Stimulated activated CD8-positive, alpha-beta memory T cell treated with anti-CD3 and anti-CD28 coated beads, Interleukin-7, amount 100 ng/mL, for 24 hours (primary cell): ENCODE results near the gene RNF111.
"Not testable (repeated sequence)": the region's sequence is repeated elsewhere in the genome, so short reads cannot be mapped to it uniquely, and the experiment has no call there.

Experiments
- DNase-seq: peaks from one replicate; pipeline ENCODE4 v3.0.0-alpha.2; 2020; ENCODE audit warnings: low read depth

Gene RNF111

DNA sequence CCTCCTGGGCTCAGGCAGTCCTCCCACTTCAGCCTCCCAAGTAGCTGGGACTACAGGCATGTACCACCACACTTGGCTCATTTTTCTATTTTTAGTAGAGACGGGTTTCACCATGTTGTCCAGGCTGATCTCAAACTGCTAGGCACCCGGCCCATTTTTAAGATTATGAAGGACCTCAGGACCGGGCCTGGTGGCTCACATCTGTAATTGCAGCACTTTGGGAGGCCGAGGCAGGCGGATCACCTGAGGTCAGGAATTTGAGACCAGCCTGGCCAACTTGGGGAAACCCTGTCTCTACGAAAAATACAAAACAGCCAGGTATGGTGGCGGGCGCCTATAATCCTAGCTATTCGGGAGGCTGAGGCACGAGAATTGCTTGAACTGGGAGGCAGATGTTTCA, 12.8 kb downstream of the RNF111 start:
- not testable (repeated sequence) for DNase-seq

DNA sequence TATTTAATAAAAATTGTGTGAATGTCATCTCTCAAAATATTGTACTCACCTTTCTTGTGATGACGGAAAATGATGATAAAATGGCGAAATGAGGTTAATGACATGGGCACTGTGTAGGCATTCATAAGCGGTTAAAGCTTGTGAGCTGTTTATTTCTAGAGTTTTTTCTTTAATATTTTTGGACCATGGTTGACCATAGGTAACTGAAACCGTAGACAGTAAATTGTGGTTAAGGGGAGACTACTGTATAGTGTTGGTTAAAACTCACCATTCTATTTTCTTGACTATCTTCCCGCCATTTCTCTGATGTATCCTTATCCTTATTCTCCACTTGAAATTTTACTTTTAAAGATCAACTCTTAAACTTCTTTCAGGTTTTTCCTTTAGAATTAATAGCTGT, 14.5 kb downstream of the RNF111 start:
- DNase-seq, result no peak

DNA sequence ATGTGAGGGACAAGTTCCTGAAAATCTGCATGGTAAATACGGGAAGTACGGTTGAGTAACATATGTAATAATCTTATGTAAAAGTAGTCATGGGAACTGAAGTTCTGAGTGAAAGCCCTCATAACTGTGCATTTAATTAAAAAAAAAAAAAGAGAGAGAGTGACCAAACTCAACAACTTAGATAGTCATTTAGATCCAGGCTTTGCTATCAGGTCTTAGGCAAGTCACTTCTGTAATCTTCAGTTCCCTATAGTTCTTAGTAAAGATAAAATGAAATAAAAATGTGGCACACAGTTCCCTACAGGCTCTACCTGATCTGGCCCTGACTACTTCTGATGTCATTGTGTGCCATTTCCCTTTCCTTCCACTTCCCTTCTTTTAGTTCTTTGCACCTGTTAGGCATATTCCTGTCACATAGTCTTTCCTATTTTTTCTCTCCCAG, 15.0 kb downstream of the RNF111 start:
- DNase-seq, result no peak

DNA sequence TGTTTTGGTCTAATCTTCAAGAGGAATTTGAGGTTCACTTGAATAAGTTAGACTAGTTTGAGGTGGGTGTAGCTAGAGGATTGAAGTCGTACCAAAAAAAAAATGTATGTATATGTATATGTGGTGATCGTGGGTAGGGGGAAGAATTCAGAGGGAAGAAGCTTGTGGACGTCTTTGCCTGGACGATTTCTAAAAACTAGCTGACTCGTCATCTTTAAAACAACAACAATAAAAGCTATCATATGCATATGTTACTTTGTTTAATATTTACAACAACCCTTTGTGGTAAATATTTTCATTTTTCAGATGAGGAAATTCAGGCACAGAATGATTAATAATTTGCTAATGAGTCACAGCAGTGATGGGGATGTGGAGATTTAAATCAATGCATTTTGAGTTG, 18.1 kb downstream of the RNF111 start:
- DNase-seq, result no peak

DNA sequence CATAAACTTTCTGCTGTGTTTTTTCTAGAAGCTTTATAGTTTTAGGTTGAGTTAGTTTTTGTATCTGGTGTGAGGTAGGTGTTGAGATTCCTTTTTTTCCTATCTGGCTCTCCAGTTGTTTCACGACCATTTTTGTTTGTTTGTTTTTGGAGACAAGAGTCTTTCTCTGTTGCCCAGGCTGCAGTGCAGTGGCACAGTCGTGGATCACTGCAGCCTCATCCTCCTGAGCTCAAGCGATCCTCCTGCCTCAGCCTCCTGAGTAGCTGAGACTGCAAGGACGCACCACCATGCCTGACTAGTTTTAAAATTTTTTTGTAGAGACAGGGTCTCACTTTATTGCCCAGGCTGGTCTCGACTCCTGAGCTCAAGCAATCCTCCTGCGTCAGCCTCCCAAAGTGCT, 20.6 kb downstream of the RNF111 start:
- no peak for DNase-seq

DNA sequence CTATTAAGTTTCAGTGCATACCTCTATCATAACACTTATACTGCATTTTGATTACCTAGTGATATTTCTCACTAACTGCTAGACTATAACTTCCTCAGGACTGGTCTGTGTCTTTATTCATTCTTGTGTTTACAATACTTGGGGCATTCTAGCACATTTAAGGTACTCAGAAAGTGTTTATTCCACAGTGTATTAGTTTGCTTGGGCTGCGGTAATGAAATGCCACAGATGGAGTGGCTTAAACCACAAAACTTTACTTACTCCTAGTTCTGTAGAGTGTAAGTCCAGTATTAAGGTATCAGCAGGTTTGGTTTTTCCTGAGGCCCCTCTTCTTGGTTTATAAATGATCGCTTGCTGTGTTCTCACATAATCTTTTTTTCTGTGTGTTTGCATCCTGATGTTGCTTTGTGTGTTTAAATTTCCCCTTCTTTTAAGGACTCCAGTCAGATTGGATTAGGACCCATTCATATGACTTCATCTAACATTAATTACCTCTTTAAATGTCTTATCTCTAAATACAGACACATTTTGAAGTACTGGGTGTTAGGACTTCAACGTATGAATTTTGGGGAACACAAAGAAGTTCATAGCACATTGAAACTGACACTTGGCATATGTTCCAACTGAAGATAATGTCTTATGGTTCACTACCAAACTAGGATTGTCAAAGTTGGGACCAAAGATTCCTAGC, 23.9 kb downstream of the RNF111 start:
- DNase-seq, result no peak

DNA sequence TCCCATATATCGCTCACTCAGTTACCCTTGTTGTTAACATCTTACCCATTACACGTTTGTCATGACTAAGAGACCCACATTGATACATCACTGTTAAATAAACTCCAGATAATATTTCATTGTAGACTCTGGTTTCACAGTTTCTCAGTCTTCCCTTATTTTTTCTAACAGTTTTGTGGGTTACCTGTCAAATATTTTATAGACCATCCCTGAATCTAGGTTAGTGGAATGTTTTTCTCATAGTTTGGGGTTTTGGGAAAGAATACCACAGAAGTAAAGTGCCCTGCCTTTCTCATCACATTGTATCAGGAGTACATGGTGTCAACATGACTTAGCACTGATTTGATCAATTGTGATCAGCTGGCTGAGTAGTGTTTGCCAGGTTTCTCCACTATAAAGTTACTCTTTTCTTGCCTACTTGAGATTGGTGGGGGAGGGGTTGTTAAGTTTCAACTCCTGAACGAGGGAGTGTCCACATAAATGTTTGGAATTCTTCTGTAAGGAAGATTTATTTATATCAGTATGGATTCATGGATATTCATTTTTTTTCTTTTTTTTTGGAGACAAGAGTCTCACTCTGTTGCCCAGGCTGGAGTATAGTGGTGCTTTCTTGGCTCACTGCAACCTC, 25.9 kb downstream of the RNF111 start:
- no peak for DNase-seq

DNA sequence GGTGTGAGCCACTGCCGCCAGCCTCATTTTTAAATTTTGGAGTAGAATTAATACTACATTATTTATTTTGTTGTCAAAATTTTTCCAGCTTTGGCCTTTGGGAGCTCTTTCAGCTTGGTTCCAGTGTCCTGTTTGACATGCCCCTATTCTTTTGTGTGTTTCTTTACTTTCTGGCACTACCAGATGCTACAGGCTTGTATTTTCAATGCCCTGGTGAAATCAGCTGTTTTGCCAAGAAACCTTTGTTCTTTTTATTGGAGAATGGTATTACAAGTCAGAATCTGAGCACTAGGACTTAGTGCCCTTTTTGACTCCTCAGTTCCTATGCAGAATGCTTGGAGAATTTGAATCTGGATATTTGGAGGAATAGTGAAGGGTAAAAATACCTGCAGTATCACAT, 26.6 kb downstream of the RNF111 start:
- DNase-seq, result no peak

DNA sequence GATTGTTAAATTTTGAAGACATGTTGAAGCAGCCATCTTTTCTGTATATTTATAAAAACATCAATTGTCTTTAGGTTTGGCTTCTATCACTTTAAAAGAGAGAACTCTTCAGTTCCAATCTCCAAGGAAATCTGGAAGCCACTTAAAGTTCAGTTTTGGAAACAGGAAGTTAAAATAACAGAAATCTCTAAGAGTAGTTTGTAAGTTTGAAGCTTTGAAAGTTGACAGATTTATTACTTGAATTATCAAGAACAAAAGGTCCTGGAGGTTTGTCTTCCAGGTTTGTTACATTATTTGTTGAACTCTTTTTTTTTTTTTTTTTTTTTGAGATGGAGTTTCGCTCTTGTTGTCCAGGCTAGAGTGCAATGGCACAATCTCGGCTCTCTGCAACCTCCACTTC, 30.0 kb downstream of the RNF111 start:
- DNase-seq, result no peak

DNA sequence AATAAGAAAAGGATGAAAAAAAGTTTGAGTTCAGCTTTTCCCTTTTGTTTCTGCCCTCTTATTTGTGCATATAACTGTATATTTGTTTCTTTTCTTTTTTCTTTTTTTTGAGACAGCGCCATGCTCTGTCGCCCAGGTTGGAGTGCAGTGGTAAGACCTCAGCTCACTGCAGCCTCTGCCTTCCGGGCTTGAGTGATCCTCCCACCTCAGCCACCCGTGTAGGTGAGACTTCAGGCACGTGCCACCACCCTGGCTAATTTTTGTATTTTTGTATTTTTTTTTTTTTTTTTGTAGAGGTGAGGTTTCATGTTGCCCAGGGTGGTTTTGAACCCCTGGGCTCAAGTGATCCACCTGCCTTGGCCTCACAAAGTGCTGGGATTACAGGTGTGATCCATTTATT, 31.4 kb downstream of the RNF111 start:
- no peak for DNase-seq

DNA sequence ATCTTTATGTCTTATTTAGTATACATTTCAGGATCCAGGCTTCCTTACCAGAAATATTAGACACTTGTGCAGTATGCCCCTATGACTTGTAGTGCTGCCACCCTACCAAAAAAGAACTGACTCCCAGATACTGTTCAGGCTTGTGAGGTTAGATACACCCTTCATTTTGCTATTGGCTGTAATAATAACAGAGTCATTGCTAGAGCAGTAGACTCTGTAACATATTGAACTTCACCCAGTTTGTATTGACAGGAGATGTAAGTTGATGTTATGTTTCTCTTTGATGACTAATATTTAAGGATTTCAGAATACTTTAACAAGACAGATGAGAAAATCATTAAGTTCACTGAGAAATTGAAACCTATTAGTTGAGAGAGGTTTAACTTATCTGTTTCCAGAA, 32.9 kb downstream of the RNF111 start:
- no peak for DNase-seq

DNA sequence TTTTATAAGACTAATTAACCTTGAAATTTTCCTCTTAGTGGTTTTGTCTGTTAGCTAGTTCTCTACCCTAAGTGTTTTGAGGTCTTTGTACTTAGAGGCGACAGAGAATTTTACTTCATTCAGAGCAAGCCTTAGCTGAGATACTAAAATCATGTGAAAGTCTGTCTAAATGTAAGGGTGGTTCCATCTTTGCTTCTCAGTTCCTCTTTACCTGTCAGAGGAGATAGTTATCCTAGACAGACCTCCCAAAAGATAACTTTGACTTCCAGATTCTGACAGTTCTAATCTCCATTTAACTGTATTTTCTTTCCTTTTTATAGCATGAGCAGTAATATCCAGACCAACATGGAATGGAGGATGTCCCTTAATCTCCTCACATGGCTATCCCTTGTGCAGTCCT, 34.7 kb downstream of the RNF111 start:
- DNase-seq, result no peak

DNA sequence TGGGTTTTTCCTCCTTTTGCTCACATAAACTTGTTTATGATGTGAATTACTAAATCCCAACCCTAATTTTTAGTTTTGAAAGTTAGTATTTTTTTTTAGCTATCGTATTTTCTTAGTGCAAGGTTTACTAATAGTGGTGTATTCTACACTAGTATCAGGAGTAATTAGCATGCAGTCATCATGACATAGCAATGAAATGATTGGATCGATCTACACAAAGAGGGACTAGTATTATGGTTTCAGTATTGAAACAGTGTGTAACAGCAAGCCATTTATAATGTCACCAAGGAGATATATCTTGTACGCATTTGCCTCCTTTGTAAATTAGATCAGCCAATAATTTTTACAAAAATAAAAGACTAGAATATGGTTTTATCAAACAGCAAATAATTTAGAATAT, 38.7 kb downstream of the RNF111 start:
- no peak for DNase-seq

DNA sequence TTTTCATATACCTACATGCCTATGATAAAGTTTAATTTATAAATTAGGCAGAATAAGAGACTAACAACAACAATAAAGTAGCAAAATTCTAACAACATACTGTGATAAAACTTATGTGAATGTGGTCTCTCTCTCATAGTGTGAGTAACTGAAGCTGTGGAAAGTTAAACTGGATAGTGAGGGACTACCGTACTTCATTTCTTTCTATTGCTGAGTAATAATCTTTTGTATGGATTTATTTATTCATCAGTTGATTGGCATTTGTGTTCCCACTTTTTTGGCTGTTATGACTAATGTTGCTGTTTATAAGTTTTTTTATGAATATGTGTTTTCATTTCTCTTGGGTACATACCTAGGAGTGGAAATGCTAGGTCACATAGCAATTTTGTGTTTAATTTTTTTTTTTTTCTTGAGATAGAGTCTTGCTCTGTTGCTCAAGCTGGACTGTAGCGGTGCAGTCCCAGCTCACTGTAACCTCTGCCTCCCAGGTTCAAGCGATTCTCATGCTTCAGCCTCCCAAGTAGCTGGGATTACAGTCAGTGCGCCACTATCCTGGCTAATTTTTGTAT, 41.0 kb downstream of the RNF111 start:
- no peak for DNase-seq

DNA sequence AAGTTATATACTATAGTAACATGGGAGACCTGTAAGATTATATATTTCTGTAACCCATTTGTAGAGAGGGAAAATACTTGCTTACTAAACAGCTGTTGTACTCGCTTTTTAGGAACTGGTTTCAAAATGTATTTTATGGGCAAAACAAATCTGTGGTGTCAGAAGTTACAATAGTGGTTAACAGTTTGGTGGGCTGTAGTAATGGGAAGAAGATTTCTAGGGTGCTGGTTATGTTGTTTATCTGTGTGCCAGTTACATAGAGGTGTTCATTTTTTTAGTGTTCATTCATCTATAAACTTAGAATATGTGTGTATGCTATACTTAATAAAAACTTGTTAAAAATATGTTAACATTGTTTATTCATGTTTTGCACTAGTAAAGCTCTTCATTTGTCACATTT, 42.1 kb downstream of the RNF111 start:
- no peak for DNase-seq

DNA sequence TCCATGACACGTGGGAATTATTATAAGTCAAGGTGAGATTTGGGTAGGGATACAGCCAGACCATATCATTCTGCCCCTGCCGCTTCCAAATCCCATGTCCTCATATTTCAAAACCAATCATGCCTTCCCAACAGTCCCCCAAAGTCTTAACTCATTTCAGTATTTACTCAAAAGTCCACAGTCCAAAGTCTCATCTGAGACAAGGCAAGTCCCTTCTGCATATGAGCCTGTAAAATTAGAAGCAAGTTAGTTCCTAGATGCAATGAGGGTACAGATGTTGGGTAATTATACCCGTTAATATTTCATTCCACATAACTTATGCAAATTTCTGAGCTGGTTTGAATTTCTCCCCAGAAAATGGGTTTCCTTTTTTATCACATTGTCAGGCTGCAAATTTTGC, 47.7 kb downstream of the RNF111 start:
- DNase-seq, result no peak

DNA sequence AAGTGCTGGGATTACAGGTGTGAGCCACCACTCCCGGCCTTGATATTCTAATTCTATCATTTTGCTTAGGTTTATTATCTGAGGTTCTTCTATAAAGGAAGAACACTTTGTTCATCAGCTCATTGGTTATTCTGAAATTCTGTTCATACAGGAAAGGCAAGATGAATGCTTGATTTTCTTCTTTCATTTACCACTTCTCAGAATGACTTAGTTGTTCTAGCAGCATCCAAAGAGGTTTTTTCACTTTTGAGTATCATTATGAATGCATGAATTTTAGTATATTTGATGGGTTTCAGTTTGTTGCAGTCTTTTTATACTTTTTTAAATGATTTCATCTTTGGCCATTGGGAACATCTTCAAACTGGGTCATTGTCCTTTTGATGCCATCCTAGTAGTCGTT, 51.8 kb downstream of the RNF111 start:
- no peak for DNase-seq

DNA sequence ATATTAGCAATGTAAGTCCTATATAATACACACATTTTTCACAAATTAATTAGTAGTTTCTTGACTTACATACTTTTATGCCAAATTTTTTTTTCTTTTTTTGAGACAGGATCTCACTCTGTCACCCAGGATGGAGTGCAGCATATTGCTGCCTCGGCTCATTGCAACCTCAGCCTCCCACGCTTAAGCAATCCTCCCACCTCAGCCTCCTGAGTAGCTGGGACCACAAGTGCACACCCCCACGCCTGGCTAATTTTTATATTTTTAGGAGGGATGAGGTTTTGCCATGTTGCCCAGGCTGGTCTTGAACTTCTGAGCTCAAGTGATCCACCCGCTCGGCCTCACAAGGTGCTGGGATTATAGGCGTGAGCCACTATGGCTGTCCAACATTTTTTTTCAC, 54.6 kb downstream of the RNF111 start:
- no peak for DNase-seq

DNA sequence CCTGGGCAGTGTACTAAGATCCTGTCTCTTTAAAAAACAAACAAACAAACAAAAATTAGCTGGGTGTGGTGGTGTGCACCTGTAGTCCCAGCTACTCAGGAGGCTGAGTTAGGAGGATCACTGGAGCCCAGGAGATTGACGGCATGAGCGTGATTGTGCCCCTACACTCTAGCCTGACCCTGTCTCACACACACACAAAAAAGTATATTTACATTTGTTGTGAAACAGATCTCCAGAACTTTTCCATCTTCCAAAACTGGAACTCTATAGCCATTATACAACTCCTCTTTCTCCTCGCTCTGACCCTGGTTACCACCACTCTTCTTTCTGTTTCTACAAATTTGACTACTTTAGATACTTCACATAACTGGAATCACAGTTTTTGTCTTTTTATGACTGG, 61.4 kb downstream of the RNF111 start:
- no peak for DNase-seq

DNA sequence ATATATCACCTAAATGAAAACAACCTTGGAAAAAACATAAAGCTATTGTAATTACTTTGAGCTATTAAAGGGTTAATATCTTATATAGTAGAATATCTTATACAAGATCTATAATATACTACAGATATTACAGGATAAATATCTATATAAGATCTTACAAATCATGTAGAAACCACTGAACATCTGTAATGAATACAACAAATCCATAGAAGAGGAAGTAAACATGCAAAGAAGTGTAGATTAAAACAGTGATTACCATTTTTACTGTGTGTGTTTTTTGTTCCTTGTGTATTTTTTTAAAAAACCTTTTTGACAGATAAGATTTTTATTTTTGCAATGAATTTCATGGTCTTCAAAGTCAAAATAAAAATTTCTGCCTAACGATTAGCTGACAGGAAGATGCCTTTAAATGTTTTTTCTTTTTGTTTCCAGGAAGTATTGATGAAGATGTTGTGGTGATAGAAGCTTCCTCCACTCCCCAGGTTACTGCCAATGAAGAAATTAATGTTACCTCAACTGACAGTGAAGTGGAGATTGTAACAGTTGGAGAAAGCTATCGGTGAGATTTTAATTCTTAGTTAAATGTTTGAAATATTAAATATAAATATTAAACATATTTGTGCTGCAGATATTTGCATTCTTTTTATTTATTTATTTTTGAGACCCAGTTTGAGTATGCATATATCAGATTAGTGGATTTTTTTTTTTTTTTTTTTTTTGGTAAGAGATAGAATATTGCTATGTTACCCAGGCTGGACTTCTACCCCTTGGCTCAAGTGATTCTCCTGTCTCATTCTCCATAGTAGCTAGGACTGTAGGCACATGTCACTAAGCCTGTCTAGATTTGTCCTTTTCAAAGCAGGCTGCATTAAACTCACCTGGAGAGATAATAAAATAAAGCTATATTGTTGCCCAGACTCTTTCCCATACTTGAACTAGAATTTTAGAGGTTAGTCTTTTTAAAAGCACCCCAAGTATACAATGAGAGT, 64.7 kb downstream of the RNF111 start:
- no peak for DNase-seq

DNA sequence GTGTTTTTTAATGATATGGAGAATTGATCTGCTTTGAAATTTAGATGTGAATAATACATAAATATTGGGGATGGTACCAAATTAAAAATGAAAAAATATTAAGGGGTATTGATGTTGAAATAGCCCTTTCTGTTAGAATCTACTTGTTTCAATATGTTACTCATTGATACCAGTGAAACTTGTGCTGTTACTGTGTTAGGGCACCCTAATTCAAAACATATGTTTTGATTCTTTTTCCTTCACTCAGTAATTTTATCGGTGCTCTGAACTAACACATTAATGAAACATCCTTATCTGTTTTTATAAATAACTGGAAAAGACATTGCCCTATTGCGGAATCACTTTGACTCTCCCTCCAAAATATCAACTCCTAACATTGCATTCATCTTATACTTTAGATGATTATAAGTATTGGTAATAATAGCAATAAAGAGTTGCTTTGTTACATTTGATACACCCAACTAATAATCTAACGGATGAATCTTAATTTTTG, 65.5 kb downstream of the RNF111 start:
- DNase-seq, result no peak

DNA sequence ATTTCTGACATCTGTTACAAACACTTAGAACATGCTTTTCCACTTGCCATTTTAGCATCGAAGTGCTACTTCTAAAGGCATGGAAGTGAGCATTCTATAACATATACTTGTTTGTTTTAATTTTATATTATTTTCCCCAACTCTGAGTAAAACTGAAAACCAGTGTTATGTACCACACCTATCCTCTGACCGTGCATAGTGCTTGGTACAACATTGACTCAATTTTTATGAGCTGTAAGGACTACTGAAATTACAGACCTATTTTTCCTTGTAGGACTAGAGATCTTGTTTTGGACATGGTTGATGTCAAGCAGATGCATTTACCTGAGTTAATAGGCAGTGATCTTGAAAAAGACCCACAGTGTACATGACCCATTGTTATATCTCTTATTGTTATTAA, 66.0 kb downstream of the RNF111 start:
- DNase-seq, result no peak
